Neural crest cell (in vitro differentiated cells): Measurements from ENCODE around the gene ATP5IF1. TPM values are rescaled to one million over a fixed set of nuclear protein-coding genes. Genes with fewer than 3 reads are reported as not detected.

Experiments
- DNase-seq: peaks from one replicate; pipeline ENCODE4 v3.0.0; 2021; ENCODE audit warnings: low read depth, mixed read lengths, low spot score
- H3K27ac Mint-ChIP-seq: one replicate; pipeline ENCODE4 v1.8.0; 2021; ENCODE audit warnings: mild to moderate bottlenecking, mixed read lengths; ENCODE audit not compliant: unreplicated experiment
- H3K27me3 Mint-ChIP-seq: 2 replicates; pipeline ENCODE4 v1.8.0; 2021; ENCODE audit warnings: low read depth, mild to moderate bottlenecking, mixed read lengths
- H3K36me3 Mint-ChIP-seq: 2 replicates; pipeline ENCODE4 v1.8.0; 2021; ENCODE audit warnings: low read depth, mild to moderate bottlenecking, mixed read lengths
- H3K4me1 Mint-ChIP-seq: 2 replicates; pipeline ENCODE4 v1.8.0; 2021; ENCODE audit warnings: mixed read lengths
- H3K4me3 Mint-ChIP-seq: one replicate; pipeline ENCODE4 v1.8.0; 2021; ENCODE audit warnings: mild to moderate bottlenecking, mixed read lengths
- H3K9me3 Mint-ChIP-seq: 2 replicates; pipeline ENCODE4 v1.8.0; 2021; ENCODE audit warnings: mixed read lengths
- total RNA-seq: library from RNA; stranded (reverse); gene quantifications from 2 replicates; pipeline ENCODE4 v1.2.1, GENCODE V29; 2021
- TF ChIP-seq, protein P1 (sequence below): fragments of 200-600 bp; sonication (generic); conservative IDR thresholded peaks from 2 replicates; pipeline ENCODE4 v1.5.0; 2021; ENCODE audit warnings: antibody characterized with exemption, mild to moderate bottlenecking

ATP5IF1 gene
- total RNA-seq, 1 donor from 2014 or later, result 125 TPM

DNA sequence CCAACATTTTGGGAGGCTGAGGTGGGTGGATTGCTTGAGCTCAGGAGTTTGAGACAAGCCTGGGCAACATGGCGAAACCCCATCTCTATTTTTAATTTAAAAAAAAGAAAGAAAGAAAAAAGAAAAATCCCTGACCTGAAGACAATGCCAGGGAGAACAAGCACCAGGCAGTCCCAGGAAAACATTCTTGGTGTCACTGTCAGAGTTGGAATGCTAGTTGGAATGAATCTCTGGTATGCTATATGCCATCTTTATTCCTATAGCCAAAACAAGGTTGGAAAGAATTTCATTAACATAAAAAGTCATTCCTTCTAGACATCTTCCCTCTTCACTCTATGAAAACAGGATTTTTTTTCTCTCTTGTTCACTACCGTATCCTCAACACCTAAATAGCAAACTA is 5.9 kb upstream of the ATP5IF1 start:
- H3K4me1 Mint-ChIP-seq, result peaks cover 16% of the 10 kb centered on the region
- no peaks in the 10 kb centered on the region for H3K9me3 Mint-ChIP-seq
- no peak overlapping the region for H3K27ac Mint-ChIP-seq
- DNase-seq, result no peak
- peak overlapping the region; percentile 74 for H3K4me3 Mint-ChIP-seq
- H3K36me3 Mint-ChIP-seq, result peaks cover 9% of the 10 kb centered on the region
- H3K27me3 Mint-ChIP-seq, result no peaks in the 10 kb centered on the region
- TF ChIP-seq, protein P1, sequence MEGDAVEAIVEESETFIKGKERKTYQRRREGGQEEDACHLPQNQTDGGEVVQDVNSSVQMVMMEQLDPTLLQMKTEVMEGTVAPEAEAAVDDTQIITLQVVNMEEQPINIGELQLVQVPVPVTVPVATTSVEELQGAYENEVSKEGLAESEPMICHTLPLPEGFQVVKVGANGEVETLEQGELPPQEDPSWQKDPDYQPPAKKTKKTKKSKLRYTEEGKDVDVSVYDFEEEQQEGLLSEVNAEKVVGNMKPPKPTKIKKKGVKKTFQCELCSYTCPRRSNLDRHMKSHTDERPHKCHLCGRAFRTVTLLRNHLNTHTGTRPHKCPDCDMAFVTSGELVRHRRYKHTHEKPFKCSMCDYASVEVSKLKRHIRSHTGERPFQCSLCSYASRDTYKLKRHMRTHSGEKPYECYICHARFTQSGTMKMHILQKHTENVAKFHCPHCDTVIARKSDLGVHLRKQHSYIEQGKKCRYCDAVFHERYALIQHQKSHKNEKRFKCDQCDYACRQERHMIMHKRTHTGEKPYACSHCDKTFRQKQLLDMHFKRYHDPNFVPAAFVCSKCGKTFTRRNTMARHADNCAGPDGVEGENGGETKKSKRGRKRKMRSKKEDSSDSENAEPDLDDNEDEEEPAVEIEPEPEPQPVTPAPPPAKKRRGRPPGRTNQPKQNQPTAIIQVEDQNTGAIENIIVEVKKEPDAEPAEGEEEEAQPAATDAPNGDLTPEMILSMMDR, result no peak

DNA sequence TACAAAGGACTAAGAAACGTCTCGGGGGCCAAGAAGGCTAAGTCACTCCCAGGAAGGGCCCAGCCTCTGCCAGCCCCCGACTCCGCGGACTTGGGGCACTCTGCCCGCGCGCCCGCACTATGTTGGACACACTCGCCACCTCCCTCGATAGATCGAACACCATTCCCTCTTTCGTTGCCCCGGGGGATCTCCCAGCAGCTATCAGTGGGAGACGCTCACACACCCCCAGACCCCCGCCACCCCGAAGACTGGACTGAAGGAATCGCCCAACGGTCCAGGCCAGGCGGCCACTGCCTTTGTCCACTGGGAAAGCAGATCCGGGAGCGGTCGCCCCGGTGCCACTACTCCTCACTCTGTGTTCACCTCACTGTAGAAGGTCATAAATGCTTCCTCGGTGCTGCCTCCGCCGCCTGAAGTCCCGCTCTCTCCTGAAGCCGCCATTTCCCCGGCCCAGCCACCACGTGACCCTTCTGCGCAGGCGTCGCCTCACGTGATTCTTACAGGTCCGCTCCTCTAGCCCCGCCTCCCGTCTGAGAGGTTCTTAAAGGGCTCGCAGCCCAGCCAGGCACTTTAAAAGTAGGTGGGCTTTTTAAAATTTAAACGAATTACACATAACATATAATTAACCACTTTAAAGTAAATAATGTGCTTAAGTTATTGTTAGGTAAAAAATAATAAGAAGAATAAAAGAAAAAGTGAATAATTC is 3.2 kb upstream of the ATP5IF1 start, which contains the start of gene DNAJC8:
Gene DNAJC8 (minus strand): TSS at position 472 of the 706 bp plus-strand sequence. CDS start 31 bp downstream, at position 441.
- Mint-ChIP-seq H3K9me3 (no peaks in the 10 kb centered on the region), H3K4me1 (peaks cover 16% of the 10 kb centered on the region), H3K36me3 (peaks cover 6% of the 10 kb centered on the region), H3K4me3 (peak within 1 kb of the TSS; percentile 99), H3K27me3 (no peaks in the 10 kb centered on the region), H3K27ac (peak within 1 kb of the TSS; percentile 98)
- TF ChIP-seq, protein P1, result no peak
- DNase-seq, result peak; percentile 84

DNA sequence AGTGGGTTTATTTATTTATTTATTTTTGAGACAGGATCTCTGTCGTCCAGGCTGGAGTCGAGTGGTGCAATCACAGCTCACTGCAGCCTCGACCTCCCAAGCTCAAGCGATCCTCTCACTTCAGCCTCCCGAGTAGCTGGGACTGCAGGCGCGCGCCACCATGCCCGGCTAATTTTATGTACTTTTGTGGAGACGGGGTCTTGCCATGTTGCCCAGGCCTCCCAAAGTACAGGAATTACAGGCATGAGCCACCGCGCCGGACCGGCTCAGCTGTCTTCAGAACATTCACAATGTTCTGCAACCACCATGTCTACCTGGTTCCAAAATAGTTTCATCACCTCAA is 2.7 kb upstream of the ATP5IF1 start:
- Mint-ChIP-seq H3K27ac (no peak overlapping the region), H3K36me3 (peaks cover 6% of the 10 kb centered on the region), H3K9me3 (no peaks in the 10 kb centered on the region), H3K4me1 (peaks cover 16% of the 10 kb centered on the region), H3K27me3 (no peaks in the 10 kb centered on the region), H3K4me3 (peak overlapping the region; percentile 99)
- DNase-seq, result no peak
- TF ChIP-seq, protein P1, result no peak

DNA sequence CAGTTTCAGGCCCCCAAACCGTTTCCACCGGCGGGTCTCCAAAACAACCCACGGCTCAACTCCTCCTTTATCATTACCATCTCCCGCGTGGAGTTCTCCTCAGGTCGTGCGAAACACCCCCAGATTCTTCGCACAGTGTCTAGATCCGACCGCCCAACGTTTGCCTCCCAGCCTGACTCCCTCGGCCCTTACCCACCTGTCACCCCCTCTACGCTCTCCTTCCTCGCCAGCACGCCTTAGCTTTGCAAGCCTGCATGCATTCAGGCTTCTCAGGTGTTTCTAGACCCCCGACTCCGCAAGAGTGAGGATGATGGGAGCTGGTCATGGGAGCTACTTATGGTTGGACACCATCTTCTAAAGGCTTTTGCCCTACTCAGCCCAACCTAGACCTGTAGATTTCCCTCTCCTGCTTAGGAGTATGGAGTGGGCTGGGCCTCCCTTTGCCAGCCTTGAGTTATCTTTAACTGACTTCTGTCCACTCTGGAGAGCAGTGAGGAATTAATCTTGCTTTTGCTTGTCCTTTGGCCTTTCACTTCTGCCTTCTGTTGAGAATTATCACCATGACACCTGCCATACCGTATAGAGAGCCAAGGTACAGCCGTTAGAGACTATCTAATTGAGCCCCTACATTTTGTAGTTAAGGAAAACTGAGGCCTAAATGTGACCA is 865 bp downstream of the ATP5IF1 start:
- H3K27me3 Mint-ChIP-seq, result no peaks in the 10 kb centered on the region
- DNase-seq, result no peak

DNA sequence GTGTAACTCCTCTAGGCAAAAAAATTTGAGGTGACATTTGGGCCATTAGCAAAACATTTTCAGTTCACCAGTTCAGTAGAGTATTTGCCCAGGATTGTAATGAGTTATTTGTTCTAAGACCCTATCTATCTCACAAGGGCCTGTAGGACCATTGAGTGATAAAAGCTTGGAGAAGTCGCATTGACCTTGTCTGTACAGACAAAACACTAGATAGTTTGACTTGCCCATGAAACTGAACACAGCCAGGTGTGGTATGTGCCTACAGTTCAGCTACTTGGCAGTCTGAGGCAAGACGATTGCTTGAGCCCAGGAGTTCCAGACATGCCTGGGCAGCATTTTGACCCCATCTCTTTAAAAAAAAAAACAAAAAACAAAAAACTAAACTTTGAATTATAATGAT is 3.1 kb downstream of the ATP5IF1 start:
- TF ChIP-seq, protein P1, result no peak
- Mint-ChIP-seq H3K36me3 (no peaks in the 10 kb centered on the region), H3K27me3 (no peaks in the 10 kb centered on the region), H3K9me3 (no peaks in the 10 kb centered on the region), H3K4me1 (peaks cover 3% of the 10 kb centered on the region), H3K4me3 (peak overlapping the region; percentile 27), H3K27ac (no peak overlapping the region)
- no peak for DNase-seq

More for the DNA sequence above, 865 bp downstream of the ATP5IF1 start:
- Mint-ChIP-seq H3K4me3 (no peak overlapping the region), H3K9me3 (no peaks in the 10 kb centered on the region), H3K36me3 (peaks cover 4% of the 10 kb centered on the region), H3K27ac (no peak overlapping the region), H3K4me1 (peaks cover 16% of the 10 kb centered on the region)
- TF ChIP-seq, protein P1, result no peak
